ENCODE measurements around the gene TTYH1.

GRCh38 chr19:54460230-54461005 lies 45.2 kb downstream of the TTYH1 start:
- no peak for TF ChIP-seq EZH2 (IDR thresholded peaks at IDR 0.05)
- TF ChIP-seq POLR2AphosphoS5 (IDR thresholded peaks at IDR 0.05; ENCODE audit: borderline replicate concordance, low read depth, low read length) = peak; percentile 0; the same call in 1 of the 2 replicates
- no peak for TF ChIP-seq FOXP2 (optimal IDR thresholded peaks at IDR 0.05; ENCODE audit: control extremely low read depth, extremely low read length, insufficient read depth)
